Right renal pelvis (tissue), 4 donors: Measurements from ENCODE around the gene PLA2R1. TPM values are rescaled to one million over a fixed set of nuclear protein-coding genes. Genes with fewer than 3 reads are reported as not detected.
"Not testable (repeated sequence)": the region's sequence is repeated elsewhere in the genome, so short reads cannot be mapped to it uniquely, and the experiment has no call there.

Experiments used
- DNase-seq, 4 donors: peaks; one replicate each; pipeline ENCODE4 v3.0.0-alpha.2; 2013; ENCODE audit warnings: low read depth in 4 of 4, low spot score in 3 of 4, missing footprints in 1 of 4
- polyA plus RNA-seq, 4 donors: library from polyadenylated mRNA; unstranded; fragments of 120-200 nt; gene quantifications; one replicate each; pipeline ENCODE4 v1.2.1, GENCODE V29; 2013; ENCODE audit not compliant: insufficient read length in 4 of 4

PLA2R1 gene
- polyA plus RNA-seq, 4 donors = 70.5 to 133 (median 96.9) TPM

DNA sequence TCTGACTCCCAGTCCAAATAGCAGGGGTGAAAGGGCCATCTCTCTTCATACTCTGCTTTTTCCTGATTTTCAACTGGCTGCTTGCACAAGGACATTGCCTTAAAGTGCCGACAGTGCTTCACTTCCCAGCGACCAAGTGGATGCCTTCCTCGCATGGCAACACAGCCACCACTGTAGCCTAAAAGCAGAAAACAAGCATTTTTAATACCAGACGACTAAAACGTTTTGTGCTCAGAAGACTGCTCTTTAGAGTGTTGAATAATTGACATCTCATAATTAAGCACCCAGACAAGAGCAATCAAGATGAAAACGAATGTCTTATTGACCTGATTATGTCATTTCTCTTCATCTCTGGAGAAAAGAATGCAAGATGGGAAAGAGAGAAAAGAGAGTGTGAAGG is 75.2 kb downstream of the PLA2R1 start:
- no peak for DNase-seq

DNA sequence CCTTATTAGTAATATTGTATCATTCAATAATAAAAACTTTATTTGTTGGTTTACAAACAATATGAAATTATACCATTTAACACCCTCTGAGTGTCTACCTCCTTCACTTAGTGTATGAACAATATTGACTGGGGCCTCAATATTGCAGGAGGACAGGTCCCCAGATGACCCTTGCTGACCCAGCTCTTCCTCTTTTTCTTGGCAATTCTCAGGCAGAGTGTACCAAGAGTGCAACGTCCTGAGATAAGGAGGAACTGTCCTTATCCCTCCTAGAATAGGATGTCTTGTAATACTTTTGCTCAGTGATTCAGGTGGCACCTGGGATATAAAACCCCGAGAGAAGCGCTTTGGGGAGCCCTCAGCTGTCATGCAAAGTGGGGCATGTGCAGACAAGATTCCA is 76.8 kb downstream of the PLA2R1 start:
- DNase-seq = no peak

GRCh38 chr2:159984034-159984433 is 78.4 kb downstream of the PLA2R1 start:
- no peak for DNase-seq

- DNase-seq = no peak
These were observed 79.3 kb downstream of the PLA2R1 start for GRCh38 chr2:159982842-159983785.

GRCh38 chr2:159982270-159982669 is 80.1 kb downstream of the PLA2R1 start:
- no peak for DNase-seq

GRCh38 chr2:159976527-159977160 is 85.8 kb downstream of the PLA2R1 start:
- no peak for DNase-seq

GRCh38 chr2:159973325-159973724 is 89.1 kb downstream of the PLA2R1 start:
- DNase-seq = no peak

DNA sequence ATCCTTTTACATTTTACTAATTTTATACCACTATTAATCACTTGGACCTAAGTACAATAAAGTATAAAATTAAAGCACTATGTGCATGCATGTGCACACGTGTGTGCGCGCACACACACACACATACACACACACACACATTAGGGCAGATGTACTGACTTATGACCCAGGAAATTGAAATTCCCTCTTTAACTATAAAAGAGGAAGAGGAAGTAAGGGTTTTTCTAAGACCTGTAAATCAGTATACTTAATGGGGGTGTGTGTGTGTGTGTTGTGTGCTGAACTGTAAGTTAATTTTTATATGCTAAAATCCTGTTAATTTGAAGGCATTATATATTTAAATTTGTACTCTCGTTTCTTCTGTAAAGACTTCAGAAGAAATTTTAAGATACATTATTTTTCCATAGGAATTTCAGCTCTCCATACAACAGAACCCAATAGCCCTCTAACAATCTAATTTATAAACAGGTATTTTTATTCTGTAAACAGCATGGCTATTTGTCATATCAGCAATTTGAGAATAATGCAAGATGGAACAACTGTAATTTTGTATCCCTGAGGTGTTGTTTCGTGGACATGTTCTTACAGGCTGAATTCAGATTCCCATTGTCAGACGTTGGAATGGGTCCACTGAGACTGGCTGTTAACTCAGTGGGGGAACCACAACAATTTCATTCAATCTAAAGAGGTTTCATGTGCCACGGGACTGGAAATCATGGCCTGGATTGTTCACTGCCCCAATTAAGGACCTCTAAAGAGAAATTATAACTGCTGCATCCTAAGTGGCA is 90.9 kb downstream of the PLA2R1 start:
- no peak for DNase-seq

GRCh38 chr2:159970548-159970947 is 91.9 kb downstream of the PLA2R1 start:
- DNase-seq = not testable (repeated sequence)

DNA sequence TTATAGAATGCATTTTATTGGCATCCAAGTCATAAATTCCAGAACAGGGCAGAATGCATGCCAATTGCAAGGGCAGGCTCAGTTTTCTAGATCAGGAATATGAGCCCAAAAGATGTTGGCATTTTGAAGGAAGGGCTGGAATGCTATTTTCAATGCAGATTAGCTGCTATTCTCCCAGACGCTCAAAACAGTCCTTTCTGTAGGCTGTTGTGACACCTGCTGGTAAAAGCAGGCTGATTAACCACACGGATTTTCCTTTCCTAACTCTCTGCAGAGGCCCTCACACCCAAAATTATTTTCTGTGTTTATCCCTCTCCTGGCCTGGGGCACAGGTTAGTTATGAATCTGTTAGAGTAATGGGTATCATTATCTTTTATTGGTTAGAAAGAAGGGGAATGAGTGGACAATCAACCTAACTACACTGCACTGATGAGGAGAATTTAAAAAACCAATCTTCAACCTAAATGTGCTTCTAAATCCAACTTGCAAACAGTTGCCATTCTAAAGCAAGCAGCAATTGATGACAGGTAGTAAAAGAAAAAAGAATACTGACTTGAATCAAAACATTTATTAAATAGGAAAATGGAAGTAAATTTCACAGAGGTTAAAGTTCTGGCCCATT is 94.0 kb downstream of the PLA2R1 start:
- DNase-seq = peak in 3 of 4 donors; percentile 12 to 30 (median 20)

DNA sequence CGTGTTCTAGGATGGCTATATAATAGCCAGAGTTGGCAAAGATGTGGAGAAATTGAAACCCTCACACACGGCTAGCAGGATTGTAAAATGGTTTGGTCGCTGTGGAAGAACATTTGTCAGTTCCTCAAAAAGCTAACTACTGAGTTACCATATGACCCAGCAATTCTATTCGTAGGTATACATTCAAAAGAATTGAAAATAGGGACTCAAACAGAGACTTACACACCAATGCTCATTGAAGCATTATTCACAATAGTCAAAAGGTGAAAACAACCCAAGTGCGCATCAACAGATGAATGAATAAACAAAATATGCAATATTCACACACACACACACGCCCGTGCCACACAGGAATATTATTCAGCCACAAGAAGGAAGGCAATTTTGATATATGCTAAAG is 98.7 kb downstream of the PLA2R1 start:
- DNase-seq = no peak

- DNase-seq = not testable (repeated sequence)
These were observed 99.9 kb downstream of the PLA2R1 start for GRCh38 chr2:159962513-159962912.

DNA sequence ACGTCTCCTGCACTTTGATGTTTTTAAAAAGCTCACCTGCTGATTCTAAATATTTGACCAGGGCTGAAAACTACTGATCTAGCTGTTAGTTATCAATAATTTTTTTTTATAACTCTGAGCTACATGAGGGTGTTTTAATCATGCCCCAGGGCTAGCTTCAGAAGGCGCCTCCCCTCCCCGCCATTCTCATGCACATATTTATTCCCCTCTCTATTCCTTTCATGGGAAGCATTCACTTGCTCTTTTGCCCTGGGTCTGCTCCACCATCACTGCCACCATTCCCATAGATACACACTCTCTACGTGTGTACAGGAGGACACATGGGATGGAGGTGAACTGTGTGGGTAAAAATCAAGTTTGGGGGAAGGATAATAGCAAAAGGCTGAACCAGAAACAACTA is 101.0 kb downstream of the PLA2R1 start:
- DNase-seq = no peak

GRCh38 chr2:159961037-159961436 is 101.4 kb downstream of the PLA2R1 start:
- no peak for DNase-seq

- no peak for DNase-seq
These were observed 102.0 kb downstream of the PLA2R1 start for GRCh38 chr2:159960414-159960813.

DNA sequence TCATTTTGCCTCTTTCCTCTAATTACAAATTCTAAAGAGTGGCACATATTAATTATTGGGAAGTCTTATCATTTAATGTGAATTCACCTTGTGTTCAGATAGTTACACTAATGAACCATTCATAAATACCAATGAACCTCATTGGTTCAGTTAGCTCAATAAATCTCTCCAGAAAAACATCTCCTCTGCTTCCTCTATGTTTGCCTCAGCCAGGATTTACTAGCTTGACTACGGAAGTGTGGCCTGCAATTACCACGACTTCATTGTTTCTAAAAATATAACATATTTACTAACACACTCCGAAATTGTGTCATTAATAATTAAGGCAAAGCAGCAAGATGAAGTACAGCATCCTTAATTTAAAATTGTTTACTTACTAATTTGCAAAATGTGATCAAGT is 103.3 kb downstream of the PLA2R1 start:
- no peak for DNase-seq

DNA sequence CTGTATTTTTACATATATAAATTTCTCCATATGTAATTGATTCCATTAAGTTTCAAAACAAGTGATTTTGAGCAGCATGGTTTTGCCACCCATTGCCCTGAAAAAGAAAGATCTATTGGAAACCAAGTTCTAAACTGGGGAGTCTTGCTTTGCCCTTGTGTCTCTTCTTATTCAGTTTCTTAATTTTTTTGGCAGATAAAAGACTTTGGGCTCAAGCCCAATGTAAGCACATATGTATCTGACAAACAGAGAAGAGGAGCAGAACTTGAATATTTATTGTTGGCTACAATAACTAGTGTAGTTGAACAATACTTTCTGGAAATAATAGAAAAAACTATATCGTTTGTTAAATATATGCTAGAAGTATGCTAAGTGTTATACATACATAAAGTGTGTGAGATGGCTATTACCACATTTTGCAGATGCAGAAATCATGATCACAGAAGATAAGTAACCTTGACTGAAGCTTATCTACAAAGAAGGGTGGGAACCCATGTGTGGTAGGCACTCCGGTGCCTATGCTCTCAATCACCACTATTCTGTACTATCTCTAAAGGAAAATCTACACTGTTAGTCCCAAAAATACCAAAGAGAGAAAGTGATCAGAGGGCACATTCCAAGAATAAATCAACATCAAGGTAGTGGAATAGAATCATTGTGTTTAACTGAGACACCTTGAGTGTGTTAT is 109.1 kb downstream of the PLA2R1 start:
- DNase-seq = no peak

GRCh38 chr2:159946326-159946999 is 116.0 kb downstream of the PLA2R1 start:
- no peak for DNase-seq

- no peak for DNase-seq
These were observed 117.5 kb downstream of the PLA2R1 start for GRCh38 chr2:159944874-159945273.
